ENCODE results near the gene EBP.

- no peak for TF ChIP-seq CTCF (IDR thresholded peaks at IDR 0.05; ENCODE audit: insufficient read depth, low read length)
- TF ChIP-seq, protein P1, sequence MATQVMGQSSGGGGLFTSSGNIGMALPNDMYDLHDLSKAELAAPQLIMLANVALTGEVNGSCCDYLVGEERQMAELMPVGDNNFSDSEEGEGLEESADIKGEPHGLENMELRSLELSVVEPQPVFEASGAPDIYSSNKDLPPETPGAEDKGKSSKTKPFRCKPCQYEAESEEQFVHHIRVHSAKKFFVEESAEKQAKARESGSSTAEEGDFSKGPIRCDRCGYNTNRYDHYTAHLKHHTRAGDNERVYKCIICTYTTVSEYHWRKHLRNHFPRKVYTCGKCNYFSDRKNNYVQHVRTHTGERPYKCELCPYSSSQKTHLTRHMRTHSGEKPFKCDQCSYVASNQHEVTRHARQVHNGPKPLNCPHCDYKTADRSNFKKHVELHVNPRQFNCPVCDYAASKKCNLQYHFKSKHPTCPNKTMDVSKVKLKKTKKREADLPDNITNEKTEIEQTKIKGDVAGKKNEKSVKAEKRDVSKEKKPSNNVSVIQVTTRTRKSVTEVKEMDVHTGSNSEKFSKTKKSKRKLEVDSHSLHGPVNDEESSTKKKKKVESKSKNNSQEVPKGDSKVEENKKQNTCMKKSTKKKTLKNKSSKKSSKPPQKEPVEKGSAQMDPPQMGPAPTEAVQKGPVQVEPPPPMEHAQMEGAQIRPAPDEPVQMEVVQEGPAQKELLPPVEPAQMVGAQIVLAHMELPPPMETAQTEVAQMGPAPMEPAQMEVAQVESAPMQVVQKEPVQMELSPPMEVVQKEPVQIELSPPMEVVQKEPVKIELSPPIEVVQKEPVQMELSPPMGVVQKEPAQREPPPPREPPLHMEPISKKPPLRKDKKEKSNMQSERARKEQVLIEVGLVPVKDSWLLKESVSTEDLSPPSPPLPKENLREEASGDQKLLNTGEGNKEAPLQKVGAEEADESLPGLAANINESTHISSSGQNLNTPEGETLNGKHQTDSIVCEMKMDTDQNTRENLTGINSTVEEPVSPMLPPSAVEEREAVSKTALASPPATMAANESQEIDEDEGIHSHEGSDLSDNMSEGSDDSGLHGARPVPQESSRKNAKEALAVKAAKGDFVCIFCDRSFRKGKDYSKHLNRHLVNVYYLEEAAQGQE (IDR thresholded peaks at IDR 0.05; ENCODE audit: insufficient replicate concordance, low read depth): no peak
- TF ChIP-seq POLR2AphosphoS5 (IDR thresholded peaks at IDR 0.05; ENCODE audit: low read depth): no peak
- no peak for TF ChIP-seq GABPA (IDR thresholded peaks at IDR 0.05; ENCODE audit: low read depth)
These were observed 12.0 kb upstream of the EBP start for GRCh38 chrX:48509619-48510018.

All from HL-60 (cell line).